HG03135 (cell line): Measurements from ENCODE around the gene CCDC91.

Experiments used
- ATAC-seq: cut with Tn5 transposase; IDR thresholded peaks from one replicate; pipeline ENCODE4 v1.9.1; 2021; ENCODE audit warnings: mild to moderate bottlenecking, moderate library complexity; ENCODE audit not compliant: unreplicated experiment

Gene CCDC91

DNA sequence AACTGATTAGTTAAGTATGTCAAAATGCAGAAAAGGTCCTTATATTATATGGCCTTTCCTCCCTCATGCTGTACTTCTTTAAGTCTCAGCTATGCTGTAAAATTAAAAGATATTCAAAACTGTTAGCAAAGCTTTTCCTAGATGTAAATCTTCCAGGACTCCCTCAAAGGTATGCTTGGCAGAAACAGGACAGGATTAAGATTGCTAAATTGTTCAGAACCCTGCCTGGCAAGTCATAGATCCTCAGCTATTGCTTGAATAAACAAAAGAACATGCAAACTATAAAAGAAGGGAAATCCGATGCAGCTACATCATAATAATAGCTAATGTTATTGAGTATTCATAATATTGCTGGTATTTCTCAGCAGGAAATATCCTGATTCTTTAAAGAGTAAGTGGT lies 322.6 kb downstream of the CCDC91 start:
- ATAC-seq = no peak

GRCh38 chr12:28513983-28514382 lies 323.7 kb downstream of the CCDC91 start:
- no peak for ATAC-seq

DNA sequence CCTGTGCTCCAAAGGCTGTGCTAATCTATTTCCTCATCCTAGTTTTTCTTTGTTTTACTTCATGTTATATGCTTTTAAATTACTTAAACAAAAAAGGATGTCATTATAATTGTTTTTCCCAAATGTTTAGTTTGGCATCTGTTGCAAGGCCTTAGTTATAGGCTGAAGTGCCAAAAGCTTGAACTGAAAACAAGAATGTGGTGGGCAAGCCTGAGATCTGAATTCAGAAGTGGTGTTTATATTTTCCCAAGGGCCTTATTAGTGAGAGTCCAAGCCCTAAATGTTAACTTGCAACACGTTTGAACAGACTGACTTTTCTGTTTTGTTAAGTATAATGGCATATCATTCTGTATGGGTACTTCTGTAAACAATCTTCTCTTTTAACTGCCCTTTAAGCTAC lies 326.8 kb downstream of the CCDC91 start:
- no peak for ATAC-seq

- no peak for ATAC-seq
These were observed 337.5 kb downstream of the CCDC91 start for GRCh38 chr12:28527631-28528249.

GRCh38 chr12:28535216-28535615 lies 345.0 kb downstream of the CCDC91 start:
- no peak for ATAC-seq

- ATAC-seq = no peak
These were observed 345.8 kb downstream of the CCDC91 start for GRCh38 chr12:28536088-28536487.

GRCh38 chr12:28537474-28537873 lies 347.2 kb downstream of the CCDC91 start:
- no peak for ATAC-seq

- ATAC-seq = no peak
These were observed 349.6 kb downstream of the CCDC91 start for GRCh38 chr12:28539691-28540323.

- no peak for ATAC-seq
These were observed 350.1 kb downstream of the CCDC91 start for GRCh38 chr12:28540324-28540714.

DNA sequence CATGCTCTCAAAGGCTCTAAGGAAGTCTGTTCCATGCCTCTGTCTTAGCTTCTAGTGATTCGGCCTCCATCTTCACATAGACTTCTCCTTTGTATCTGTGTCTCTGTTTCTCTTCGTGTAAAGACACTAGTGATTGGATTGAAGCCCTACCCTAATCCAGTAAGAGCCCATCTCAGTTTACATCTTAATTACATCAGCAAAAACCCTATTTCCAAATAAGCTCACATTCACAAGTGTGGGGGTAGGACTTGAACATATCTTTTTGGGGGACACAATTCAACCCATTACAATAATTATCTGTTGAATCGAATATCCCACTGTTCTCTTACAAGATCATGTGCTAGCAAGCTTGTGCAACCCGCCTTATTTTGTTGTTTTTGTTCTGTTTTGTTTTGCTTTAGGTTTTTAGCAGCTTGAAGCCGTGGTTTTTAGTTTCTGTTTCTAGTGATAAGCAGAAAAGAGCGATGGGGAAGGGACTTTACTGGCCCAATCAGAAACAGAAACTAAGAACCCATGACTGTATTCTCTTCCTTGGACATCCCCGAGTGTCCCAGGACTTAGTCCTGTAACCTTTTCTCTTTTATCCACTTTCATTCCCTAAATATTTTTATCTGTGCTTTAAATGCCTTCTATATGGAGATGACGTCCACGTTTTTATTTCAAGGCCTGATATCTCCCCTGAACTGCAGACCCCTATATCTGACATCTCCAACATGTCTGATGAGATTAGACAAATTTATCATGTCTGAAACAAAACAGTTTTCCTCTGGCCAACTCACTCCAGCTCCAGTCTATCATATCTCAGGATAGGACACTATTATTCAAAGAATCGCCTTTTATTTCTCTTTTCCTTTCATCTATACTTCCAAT lies 353.0 kb downstream of the CCDC91 start:
- ATAC-seq = no peak

DNA sequence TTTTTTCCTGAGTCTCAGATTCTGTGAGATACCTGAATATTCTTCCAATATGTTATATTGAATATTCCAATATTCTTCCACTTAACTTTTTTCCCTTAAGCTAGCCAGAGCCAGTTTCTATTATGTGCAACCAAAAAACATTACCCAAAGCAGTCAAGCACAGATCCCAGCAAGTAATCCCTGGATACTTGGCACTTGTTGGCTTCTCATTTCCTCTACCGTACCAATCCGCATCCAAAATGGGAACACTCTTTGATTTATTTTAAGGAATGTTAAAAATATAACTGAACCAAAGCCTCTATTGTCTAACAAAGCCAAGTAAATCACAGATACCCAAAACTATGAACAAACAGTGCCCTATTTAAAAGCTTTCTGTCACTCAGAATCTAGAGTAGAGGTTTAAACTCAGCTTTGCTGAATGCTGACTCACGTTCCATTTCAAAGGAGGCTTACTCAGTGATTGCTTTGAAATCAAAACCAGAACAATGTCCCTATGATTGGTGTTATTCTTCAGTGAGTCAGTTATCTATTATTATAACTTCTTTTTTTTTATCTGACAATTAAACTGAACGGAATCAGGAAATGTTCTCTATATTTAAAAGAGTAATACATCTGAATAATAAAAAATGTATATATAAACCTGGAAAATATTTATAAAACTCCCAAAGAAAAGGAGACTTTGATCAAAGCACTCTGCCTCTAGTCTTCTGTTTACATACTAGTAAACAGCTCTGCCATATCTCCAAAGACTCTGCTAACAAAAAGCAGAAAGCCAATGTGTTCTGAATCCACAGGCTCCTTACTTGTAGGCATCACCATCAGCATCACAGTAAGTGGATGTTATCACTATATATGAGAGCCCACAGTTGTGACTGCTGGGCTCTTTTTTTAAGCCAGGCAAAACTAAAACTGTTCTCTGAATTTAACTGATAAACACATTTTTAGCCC lies 360.8 kb downstream of the CCDC91 start:
- no peak for ATAC-seq

GRCh38 chr12:28552251-28552970 lies 362.2 kb downstream of the CCDC91 start:
- ATAC-seq = no peak

DNA sequence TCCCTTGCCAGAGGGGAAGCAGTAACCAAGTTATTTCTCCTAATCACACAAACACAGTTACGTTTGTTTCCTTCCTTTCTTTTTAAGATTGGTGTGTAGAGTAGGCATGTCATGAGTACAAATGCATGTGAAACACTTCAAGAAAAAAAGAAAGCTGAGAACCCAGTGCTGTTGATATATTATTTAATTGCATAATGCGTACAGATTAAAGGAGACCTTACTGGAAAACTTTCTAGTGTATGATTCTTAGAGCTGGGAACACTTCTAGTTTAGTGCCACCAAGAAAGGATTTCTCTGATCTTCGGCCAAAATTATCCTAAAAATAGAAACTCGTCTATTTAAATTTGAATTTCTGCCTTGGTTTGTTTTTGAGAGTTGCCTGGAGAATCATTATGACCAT lies 365.5 kb downstream of the CCDC91 start:
- no peak for ATAC-seq

- ATAC-seq = no peak
These were observed 368.0 kb downstream of the CCDC91 start for GRCh38 chr12:28558250-28558649.

- ATAC-seq = no peak
These were observed 373.0 kb downstream of the CCDC91 start for GRCh38 chr12:28563286-28563685.

- no peak for ATAC-seq
These were observed 373.7 kb downstream of the CCDC91 start for GRCh38 chr12:28563936-28564335.

DNA sequence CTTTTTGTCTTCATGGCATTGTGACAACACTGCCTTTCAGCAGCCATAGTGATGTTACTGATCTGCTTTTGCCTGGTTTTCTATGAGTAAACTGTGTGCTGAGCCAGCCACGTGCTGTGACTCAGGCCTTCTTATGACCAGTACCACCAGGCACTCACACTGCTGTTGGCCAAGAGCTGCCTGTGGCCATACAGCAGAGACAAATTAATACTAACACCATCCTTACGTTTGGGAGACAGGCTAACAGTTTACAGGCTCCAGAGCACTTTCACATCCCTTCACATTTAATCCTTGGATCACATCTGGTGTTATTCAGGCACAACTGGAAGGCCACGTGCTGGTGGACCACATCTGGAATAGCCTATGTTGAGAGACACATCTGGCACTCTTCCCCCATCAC lies 377.9 kb downstream of the CCDC91 start:
- no peak for ATAC-seq

DNA sequence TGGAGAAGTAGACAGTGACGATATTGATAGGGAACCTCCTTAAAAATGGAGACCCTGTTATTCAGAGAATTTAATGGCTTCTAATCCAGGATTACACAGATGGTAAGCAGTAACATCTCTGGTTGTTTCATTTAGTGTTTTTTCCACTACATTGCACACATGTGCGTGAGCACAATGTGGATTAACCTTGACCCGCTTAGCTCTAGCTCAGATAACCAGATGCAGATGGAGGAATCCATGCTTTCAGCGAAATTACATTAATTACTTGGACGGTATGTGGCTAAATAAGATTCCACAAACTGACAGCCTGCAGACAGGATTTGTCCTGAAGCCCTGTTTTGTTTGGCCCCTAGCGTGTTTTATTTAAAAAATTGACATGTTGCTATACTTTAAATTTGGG lies 378.4 kb downstream of the CCDC91 start:
- no peak for ATAC-seq

- ATAC-seq = no peak
These were observed 379.6 kb downstream of the CCDC91 start for GRCh38 chr12:28569698-28570411.

- no peak for ATAC-seq
These were observed 380.6 kb downstream of the CCDC91 start for GRCh38 chr12:28570811-28571210.
